Midbrain (tissue), 1 donor: ENCODE measurements around the gene SLC27A5.
A peak's percentile ranks its signal among the peaks of the same experiment; 100 is the strongest.
"Not testable (repeated sequence)": the region's sequence is repeated elsewhere in the genome, so short reads cannot be mapped to it uniquely, and the experiment has no call there.

Experiments used
- DNase-seq: peaks from one replicate; lab custom pipeline; 2025; lab: John Stamatoyannopoulos, UW

SLC27A5 gene

GRCh38 chr19:58522709-58523108, 10.9 kb upstream of the SLC27A5 start:
- DNase-seq = no peak

GRCh38 chr19:58521651-58522050, 9.9 kb upstream of the SLC27A5 start:
- no peak for DNase-seq

- DNase-seq = no peak
These were observed 8.4 kb upstream of the SLC27A5 start for GRCh38 chr19:58520257-58520599.

GRCh38 chr19:58519355-58520256, 7.8 kb upstream of the SLC27A5 start, which contains the start of gene ZBTB45:
Gene ZBTB45 (minus strand): TSS chr19:58519810. CDS start chr19:58517673, 2,137 bp downstream.
- peak; percentile 95 for DNase-seq

GRCh38 chr19:58519087-58519354, 7.2 kb upstream of the SLC27A5 start:
- peak; percentile 30 for DNase-seq

- no peak for DNase-seq
These were observed 6.7 kb upstream of the SLC27A5 start for GRCh38 chr19:58518256-58519086.

- no peak for DNase-seq
These were observed 5.4 kb upstream of the SLC27A5 start for GRCh38 chr19:58516964-58517833.

GRCh38 chr19:58516246-58516836, 4.5 kb upstream of the SLC27A5 start:
- no peak for DNase-seq

- DNase-seq = no peak
These were observed 3.5 kb upstream of the SLC27A5 start for GRCh38 chr19:58515259-58515658.

GRCh38 chr19:58514564-58515022, 2.8 kb upstream of the SLC27A5 start:
- no peak for DNase-seq

GRCh38 chr19:58513694-58514563, 2.1 kb upstream of the SLC27A5 start:
- DNase-seq = peak; percentile 84

- DNase-seq = no peak
These were observed 1.5 kb upstream of the SLC27A5 start for GRCh38 chr19:58513213-58513693.

GRCh38 chr19:58510084-58510862, 1.5 kb downstream of the SLC27A5 start:
- no peak for DNase-seq

GRCh38 chr19:58509731-58510083, 2.1 kb downstream of the SLC27A5 start:
- DNase-seq = no peak

GRCh38 chr19:58507602-58508223, 4.1 kb downstream of the SLC27A5 start:
- not testable (repeated sequence) for DNase-seq

GRCh38 chr19:58500242-58500641, 11.6 kb downstream of the SLC27A5 start:
- DNase-seq = no peak

GRCh38 chr19:58499021-58499927, 12.5 kb downstream of the SLC27A5 start:
- DNase-seq = peak; percentile 99

GRCh38 chr19:58498316-58499020, 13.3 kb downstream of the SLC27A5 start:
- DNase-seq = no peak
